ENCODE data around the gene ING5.

The ING5 gene

GRCh38 chr2:241656190-241656741 lies 45.6 kb upstream of the ING5 start:
- Histone ChIP-seq H3K9ac (ENCODE audit: low read length) (no peak overlapping the region), H4K20me1 (ENCODE audit: insufficient read depth, low read length) (no peaks in the 10 kb centered on the region), H3K36me3 (ENCODE audit: insufficient read depth, low read length) (peaks cover 80% of the 10 kb centered on the region), H3K9me3 (ENCODE audit: low read length) (no peaks in the 10 kb centered on the region), H3K79me2 (ENCODE audit: insufficient read depth, low read length) (no peaks in the 10 kb centered on the region), H3K27ac (ENCODE audit: low read depth, low read length, poor library complexity, severe bottlenecking) (no peak overlapping the region), H3K27me3 (ENCODE audit: insufficient read depth, low read length) (no peaks in the 10 kb centered on the region), H2AFZ (ENCODE audit: low read length) (no peak overlapping the region), H3K9me2 (ENCODE audit: low read depth, low read length) (no peaks in the 10 kb centered on the region), H3K4me3 (ENCODE audit: low read depth, low read length, poor library complexity, severe bottlenecking) (no peak overlapping the region), H3K4me1 (ENCODE audit: insufficient read depth, low read length, severe bottlenecking) (no peaks in the 10 kb centered on the region), H3F3A (ENCODE audit: insufficient read depth, low read length) (no peaks in the 10 kb centered on the region), H3K4me2 (ENCODE audit: low read length) (no peak overlapping the region)
- TF ChIP-seq EZH2 (IDR thresholded peaks at IDR 0.05; ENCODE audit: borderline replicate concordance, low read length) (no peak), CTCF (IDR thresholded peaks at IDR 0.05; ENCODE audit: low read length) (no peak)

- Histone ChIP-seq H3K36me3 (ENCODE audit: insufficient read depth, low read length) (peaks cover 82% of the 10 kb centered on the region), H3K9me2 (ENCODE audit: low read depth, low read length) (no peaks in the 10 kb centered on the region), H3K9ac (ENCODE audit: low read length) (no peak overlapping the region), H3K27ac (ENCODE audit: low read depth, low read length, poor library complexity, severe bottlenecking) (no peak overlapping the region), H2AFZ (ENCODE audit: low read length) (no peak overlapping the region), H3K4me3 (ENCODE audit: low read depth, low read length, poor library complexity, severe bottlenecking) (no peak overlapping the region), H3K9me3 (ENCODE audit: low read length) (no peaks in the 10 kb centered on the region), H3F3A (ENCODE audit: insufficient read depth, low read length) (no peaks in the 10 kb centered on the region), H3K4me1 (ENCODE audit: insufficient read depth, low read length, severe bottlenecking) (no peaks in the 10 kb centered on the region), H4K20me1 (ENCODE audit: insufficient read depth, low read length) (no peaks in the 10 kb centered on the region), H3K4me2 (ENCODE audit: low read length) (no peak overlapping the region), H3K79me2 (ENCODE audit: insufficient read depth, low read length) (no peaks in the 10 kb centered on the region), H3K27me3 (ENCODE audit: insufficient read depth, low read length) (no peaks in the 10 kb centered on the region)
- TF ChIP-seq CTCF (IDR thresholded peaks at IDR 0.05; ENCODE audit: low read length) (no peak), EZH2 (IDR thresholded peaks at IDR 0.05; ENCODE audit: borderline replicate concordance, low read length) (no peak)
These were observed 44.0 kb upstream of the ING5 start for GRCh38 chr2:241657786-241658254.

GRCh38 chr2:241658296-241658695 lies 43.5 kb upstream of the ING5 start:
- Histone ChIP-seq H3K4me1 (ENCODE audit: insufficient read depth, low read length, severe bottlenecking) (no peaks in the 10 kb centered on the region), H4K20me1 (ENCODE audit: insufficient read depth, low read length) (no peaks in the 10 kb centered on the region), H3K79me2 (ENCODE audit: insufficient read depth, low read length) (no peaks in the 10 kb centered on the region), H3K27me3 (ENCODE audit: insufficient read depth, low read length) (no peaks in the 10 kb centered on the region), H3K36me3 (ENCODE audit: insufficient read depth, low read length) (peaks cover 78% of the 10 kb centered on the region), H3K4me3 (ENCODE audit: low read depth, low read length, poor library complexity, severe bottlenecking) (no peak overlapping the region), H3K4me2 (ENCODE audit: low read length) (no peak overlapping the region), H3K27ac (ENCODE audit: low read depth, low read length, poor library complexity, severe bottlenecking) (no peak overlapping the region), H3K9ac (ENCODE audit: low read length) (no peak overlapping the region), H3F3A (ENCODE audit: insufficient read depth, low read length) (no peaks in the 10 kb centered on the region), H2AFZ (ENCODE audit: low read length) (no peak overlapping the region), H3K9me2 (ENCODE audit: low read depth, low read length) (no peaks in the 10 kb centered on the region), H3K9me3 (ENCODE audit: low read length) (no peaks in the 10 kb centered on the region)
- TF ChIP-seq CTCF (IDR thresholded peaks at IDR 0.05; ENCODE audit: low read length) (no peak), EZH2 (IDR thresholded peaks at IDR 0.05; ENCODE audit: borderline replicate concordance, low read length) (no peak)
